ENCODE data around the gene NR3C1. TPM values are rescaled to one million over a fixed set of nuclear protein-coding genes. Genes with fewer than 3 reads are reported as not detected.

The NR3C1 gene
- 18.5 TPM for total RNA-seq

DNA sequence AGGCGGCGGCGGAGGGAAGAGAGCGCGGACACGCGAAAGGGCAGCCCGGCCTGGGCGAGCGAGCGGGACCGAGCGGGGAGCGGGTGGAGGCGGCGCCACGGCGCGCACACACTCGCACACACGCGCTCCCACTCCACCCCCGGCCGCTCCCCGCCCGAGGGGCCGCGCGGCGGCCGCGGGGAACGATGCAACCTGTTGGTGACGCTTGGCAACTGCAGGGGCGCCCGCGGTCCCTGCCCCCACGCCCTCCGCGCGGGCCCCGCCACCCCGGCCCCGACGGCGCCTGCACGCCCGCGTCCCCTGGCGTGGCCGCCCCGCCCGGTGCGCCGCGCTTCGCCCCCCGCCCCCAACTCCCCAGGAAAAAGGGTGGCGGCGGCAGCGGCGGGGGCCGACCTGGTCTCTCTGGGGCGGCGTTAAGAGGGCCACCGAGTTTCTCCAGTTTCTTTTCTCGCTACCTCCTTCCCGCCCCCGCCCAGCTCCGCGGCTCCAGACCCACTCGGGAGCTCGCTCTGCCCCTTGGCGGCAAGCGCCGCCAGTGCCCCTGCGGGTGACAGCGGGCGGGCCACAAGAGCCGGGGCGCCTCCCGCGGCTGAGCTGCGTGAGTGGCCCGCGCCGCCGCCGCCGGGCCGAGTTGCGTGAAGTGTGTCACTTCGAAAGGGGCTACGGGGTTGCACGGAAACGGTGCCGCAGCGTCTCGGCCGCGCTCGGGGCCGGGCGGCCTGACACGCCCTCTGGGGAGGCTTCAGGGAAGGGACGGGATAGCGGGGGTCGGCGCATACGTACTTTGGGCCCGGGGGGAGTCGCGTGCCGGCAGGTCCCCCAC is at the start of gene NR3C1:
TSS of gene NR3C1 (minus strand) at position 94 of the 823 bp plus-strand sequence. CDS start 2,847 bp downstream, outside the sequence.

Small RNA genes within 50 kb of the gene (small RNA-seq; reads per million reads assigned to genes)
- gene AC091925.2 (ENCODE audit: low replicate concordance): not detected

Data from parietal lobe (tissue), 2 donors.